Measurements from ENCODE around the gene NHS.
A peak's percentile ranks its signal among the peaks of the same experiment; 100 is the strongest.

NHS gene

DNA sequence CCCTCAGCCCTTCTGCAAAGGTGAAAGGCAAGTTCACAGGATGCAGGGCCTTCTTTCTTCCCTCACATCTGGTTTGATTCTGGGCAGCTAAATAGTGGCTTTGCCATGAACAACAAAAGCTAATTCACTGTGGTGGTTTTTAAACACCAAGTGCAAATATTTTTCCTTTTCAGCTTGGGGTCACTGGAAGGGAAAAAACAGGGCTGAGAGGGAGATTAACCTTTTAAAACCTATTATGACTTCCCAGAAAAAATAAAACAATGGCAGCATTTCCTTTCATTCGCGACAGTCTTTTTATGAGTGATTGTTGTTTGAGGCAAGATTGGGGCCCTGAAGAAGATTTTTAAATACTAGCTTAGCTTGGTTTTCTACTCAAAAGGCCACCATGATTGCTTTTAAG, 258.5 kb downstream of the NHS start:
- no peak for DNase-seq

DNA sequence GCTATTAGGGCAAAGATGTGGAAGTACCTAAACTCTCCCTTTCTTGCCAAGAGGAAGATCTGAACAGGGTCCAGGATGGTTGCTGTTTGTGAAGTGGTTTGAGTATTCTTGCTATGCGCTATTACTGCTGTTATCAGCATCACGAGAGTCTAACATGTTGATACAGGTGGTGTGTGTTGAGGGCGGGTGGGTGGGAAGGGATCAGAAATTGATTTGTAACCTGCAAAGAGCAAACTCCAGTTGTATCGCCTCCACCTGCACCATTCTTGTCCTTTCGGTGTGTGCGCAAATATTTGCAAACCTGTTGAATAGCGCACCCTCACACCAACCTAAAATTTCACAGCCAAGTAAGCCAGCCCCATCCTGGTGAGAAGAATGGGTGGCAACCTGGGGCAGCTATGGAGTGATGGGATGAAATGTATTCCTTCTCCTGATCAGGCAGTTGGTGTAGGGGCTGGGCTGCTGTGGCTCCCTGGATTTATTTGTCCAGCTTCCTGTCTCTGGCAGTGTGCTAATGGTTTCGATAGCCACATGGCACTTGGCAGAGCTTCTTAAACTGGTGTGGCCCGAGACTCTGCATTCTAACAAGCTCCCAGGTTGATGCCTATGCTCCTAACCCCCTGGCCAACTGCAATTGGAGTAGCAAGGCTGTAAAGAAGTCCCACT, 259.7 kb downstream of the NHS start:
- no peak for DNase-seq

DNA sequence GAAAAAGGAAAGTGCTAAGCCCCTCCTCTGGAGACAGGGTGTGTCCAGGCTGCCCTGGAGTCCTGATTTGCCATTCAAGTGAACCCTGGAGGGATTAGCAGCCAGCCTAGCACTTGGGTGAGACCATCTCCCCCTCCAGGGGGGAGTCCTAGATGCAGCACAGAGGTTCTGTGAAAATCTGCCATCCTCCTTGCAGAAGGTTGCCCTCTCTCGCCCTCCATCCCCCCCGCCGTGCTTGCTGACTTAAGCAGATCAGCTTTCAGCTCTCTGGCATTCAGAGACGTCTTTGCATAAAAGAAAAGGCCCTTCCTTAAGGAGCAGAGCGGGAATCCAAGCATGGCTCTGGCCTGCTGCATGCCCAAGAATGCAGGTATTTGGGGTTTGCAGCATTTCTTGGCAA, 260.2 kb downstream of the NHS start:
- no peak for DNase-seq

DNA sequence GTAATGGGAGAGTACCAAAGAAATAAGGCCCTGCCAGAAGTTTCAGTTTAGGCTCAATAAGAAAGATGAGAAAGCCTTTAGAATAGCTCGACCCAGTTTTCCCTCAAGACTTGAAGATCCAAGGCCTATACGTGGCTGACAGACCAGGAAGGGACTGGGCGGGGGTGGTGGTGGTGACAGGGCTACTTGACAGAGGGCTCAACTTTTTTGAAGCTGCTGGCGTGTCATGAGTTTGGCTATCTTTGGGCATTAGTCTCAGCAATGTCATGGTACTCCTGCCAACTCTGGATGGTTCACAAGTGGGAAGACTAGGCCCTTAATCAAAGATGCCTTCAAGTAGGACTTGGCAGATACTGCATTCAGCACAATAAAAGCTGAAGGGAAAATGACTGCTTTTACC, 262.2 kb downstream of the NHS start:
- DNase-seq = no peak

DNA sequence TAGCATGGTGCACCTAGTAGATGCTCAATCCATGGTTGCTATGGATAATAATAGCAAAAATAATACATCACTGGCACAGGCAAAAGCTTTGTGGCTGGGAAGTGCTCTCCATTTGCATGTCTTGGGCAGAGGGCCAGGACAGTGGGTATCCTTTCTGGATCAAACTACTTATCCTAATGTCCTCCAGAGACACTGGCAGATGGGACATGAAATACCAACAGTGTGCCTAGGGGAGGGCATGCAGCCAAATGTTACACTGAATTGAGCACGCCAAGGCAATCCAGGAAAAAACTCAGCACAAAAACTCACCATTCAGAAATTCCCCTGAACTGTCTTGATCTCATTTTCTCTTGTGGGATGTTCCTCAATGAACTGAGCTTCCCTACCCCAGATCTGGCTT, 263.7 kb downstream of the NHS start:
- DNase-seq = no peak

DNA sequence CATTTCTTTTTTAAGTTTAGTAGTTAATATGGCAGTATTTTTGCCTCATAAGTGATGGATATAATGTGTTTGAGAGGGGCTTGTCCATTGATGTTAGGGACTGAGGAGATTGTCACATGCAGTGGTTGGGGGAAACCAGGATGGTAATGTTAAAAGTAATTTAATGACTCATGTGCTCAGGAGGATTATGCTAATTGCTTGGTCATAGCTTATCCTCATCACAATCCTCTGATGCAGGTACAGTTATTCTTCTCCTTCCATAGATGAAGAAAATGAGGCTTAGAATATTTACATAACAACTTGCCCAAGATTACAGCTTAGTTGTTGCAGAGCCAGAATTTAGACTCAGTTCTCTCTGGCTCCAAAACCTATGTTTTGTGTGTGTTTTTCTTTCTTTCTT, 267.9 kb downstream of the NHS start:
- DNase-seq = no peak

DNA sequence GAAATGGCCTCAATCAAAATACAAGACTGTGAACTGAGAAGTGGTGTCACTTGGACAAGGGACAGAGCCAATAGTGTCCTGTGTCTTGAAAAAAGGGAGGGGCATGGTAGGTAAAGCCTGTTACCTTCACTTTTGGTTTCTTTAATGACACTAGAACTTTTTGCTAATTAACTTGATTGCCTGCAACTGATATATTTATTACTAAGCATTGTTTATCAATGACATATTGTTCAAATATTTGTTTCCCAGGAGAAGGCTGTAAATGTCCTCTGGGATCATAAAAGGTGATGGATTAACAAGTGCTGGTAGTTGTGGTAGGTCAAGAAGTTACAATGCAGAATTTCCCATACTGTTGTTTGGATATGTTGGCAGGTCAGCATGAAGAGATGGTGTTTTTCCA, 268.5 kb downstream of the NHS start:
- DNase-seq = no peak

DNA sequence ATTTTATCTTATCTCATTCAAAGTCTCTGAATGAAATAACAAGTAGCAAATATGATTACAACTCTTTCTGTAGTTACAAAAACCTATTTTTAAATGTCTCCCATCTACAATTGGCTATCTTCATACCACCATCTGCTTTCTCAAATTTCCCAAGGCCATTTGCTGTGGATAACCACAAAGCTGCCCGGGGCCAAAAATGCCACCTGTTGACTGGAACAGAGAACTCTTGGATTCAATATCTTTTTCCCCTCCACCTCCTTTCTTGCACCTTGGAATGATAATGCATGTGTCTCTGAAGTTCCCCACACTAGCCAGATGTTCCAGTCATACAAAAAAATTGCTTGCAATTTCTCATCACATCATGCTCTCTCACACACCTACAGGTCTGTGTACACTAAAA, 269.0 kb downstream of the NHS start:
- DNase-seq = no peak

DNA sequence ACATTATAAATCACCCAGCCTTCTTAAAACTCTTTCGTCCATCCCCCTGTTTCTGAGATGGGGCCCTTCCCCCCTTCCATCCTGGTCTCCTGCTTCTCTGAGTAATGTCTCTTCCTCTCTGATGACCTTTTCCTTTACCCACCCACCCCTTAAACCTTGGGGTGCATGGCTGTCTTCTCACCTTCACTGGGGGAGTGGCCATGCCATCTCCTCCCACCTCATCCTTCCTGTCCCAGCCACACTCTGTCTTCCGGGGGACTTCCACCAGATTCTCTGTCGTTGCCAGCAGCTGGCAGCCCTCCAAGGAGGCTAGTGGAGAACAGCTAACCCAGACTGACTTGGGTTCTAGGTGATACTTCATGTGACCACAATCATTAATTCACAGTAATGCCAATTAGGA, 279.1 kb downstream of the NHS start:
- peak; percentile 8 for DNase-seq

DNA sequence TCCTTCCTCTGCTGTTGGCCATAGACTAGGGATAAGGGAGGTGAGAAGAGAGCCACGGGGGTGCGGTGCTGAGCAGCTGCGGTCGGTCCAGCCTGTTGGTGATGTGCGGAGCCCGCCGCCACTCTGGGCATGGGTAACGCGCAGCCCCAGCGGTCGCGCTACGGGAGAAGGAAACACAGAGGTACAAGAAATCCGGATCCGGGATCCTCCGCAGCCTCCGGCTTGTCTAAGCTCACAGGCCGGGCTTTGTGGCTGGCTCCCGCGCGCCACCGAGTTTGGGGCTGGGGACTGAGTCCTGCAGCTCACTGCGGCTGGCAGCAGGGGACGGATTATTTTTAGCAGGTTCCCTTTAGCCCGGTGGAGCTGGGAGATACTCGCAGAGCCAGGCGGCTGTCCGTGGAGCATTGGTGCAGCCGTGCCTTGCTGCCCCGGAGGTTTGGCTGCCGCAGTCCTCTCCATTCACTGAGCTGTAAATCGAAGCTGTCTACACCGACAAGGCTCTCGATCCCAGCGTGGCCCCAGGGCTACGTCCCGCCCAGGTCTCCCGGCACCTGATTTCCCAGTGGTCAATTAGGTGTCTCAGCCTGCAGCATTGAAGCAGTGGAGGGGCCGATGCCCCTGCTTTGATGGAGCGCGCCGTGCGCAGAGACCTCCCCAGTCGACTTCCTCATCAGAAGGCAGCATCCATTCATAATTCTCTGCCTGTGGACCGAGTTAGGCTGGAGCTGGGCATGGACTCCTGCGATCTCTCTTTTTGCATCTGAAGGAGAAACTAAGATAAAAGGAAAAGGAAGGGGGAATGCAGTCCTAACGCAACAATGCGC, 280.4 kb downstream of the NHS start:
- DNase-seq = no peak

DNA sequence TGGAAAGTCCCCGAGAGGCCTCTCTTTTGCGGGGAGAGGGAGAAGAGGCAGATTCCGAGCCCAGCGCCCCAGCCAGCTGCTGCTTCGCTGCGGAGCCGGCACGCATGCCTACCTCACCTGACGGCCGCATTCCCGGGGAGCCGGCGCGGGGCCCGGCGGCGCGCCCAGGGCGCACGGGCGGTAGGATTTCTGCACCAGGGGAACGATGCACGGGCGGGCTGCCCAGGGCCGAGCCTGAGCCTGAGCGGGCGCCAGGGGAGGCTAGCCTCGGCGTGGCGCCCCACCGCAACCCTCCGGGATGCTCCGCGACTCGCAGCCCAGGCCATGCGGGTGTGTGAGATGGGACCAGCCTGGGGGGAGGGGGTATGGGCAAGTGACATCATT, 281.0 kb downstream of the NHS start:
- no peak for DNase-seq

DNA sequence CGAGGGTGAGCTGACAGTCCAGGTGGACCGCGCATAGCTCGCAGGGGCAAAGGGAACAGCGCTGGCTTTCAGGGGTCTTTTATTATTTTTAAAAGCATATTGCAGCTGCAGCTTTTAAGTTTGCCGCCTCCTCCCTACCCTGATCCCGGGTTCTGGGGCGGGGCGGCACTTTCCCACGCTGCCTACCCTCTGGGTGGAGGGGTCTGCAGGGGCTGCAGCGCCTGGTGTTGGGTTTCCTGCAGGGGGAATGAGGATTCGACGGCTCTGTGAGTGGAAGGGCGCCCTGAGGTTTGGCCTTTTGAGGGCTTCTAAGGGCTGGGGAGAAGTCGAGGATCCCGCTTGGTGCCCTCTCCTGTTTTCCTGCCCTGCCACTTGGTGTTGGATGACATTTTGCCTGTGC, 281.6 kb downstream of the NHS start:
- no peak for DNase-seq

DNA sequence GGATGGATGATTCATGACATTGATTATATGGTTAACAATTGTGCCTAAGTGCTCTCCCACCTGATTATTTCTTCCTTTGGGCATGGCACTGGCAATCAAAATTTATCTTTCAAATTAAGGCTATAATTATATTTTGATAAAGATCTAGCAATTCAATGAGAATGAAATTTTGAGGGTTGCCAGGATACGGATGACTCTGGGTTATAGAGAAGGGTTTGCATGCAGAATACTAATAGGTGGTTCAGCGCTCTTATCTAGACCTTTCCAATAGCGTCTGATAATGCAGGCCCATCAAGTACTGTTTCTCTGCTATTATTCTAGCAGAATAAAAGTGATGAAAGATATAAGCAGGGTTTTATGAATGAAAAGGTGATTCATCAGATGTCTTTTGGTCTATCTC, 287.4 kb downstream of the NHS start:
- no peak for DNase-seq

DNA sequence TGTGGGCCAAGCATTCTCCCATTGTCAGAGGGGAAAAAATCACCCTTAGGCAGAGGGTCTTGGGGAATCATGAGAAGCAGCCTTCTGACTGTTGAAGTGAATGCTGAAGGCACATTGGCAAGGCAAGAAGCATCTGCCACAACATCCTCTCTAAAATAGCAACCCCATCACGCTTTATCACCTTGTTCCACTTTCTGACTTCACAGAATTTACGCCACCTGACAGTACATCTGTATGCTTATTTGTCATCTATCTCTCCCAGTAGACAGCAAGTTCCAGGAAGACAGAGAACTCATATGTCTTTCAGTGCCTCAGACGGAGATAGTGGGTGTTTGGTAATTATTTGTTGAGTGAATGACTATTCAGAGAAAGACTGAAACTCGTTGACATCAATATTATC, 293.9 kb downstream of the NHS start:
- DNase-seq = peak; percentile 3

DNA sequence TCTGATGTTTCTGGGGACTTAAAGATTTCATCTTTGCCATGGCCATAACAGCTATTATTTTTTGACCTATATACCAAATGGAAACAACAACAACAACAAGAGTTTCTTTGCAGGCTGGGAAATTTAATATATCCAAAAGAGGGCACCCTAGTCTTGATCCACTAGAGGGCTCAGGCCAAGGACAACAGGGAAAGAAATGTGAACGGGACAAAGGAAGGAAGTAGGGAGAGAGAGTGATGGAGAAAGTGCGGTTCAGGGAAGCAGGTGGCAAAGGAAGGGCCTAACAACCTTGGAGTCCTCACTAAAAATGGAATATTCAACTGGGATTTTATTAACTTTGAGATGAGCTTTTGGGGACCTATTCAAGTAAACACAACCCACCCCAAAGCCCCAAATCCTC, 294.5 kb downstream of the NHS start:
- DNase-seq = no peak

DNA sequence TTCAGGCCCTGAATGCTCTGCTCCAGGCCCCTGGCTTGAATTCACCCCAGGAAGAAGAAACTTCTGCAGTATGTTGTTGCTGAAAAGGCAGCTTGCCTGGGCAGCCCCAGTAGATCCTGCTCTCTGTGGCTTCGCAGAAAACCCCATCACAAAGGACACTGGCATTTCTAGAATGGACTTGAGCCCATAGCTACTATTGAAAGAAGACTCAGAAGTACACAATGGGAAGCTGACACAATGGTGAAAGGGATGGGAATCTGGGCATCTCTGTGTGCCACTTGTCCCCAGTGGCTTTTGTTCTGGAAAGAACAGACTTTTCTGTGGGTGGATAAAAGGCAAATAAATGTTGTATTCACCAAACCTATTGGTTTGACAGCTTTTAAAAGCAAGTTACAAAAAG, 294.9 kb downstream of the NHS start:
- DNase-seq = no peak

DNA sequence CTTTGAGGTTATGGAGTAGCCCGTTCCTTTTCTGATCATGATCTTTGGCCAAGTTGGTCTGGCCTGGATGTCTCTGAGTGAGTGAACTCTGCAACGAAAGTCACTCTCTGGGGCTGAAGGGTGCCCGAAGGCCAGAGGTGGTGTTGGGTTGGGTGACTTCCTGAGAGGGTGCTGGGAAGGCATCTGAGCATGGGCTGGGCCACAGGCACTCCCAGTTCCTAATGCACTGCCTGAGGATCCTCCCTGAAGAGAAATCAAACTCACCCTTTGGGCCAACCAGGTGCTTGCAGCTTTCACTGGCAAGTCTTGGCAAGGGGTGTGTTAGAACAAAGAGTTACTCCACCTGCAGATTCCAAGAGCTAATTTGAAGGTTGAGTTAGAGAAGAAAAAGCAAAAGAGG, 295.9 kb downstream of the NHS start:
- DNase-seq = no peak

DNA sequence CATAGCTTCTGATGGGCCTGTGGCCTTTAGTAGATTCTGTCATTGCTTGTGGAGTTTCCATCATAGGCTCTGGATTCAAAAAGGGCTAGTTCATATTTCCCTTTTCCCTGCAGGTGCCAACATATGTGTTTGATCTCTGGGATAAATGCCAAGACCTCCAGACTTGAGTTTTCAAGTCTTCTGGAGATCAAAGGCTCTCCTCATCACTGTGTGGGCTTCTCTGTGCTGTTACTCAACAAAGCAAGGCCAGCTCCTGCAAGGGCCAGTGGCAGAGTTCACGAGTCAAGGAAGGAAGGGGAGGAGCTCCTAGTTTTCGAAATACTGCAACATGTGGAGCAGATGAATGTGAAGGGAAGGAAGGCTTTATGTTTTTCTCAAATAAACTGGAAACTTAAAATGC, 299.6 kb downstream of the NHS start:
- DNase-seq = no peak

DNA sequence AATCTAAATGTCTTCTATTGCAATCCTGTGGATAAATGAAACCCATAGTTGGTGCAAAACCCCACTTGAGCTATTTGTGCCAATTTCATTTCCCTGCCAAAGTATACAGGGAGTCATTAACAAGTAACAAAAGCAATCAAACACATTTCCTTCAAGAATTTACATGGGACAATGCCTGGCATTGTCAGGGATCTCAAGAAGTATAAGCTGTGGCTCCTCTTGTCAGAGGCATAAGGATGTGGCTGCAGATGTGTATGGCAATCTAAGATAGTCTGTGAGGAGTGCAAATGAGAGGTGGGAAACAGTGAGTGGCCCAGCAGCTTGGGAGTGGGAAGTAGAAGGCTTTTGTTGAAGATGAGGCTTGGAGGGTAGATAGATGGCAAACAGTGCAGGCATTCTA, 304.3 kb downstream of the NHS start:
- no peak for DNase-seq

DNA sequence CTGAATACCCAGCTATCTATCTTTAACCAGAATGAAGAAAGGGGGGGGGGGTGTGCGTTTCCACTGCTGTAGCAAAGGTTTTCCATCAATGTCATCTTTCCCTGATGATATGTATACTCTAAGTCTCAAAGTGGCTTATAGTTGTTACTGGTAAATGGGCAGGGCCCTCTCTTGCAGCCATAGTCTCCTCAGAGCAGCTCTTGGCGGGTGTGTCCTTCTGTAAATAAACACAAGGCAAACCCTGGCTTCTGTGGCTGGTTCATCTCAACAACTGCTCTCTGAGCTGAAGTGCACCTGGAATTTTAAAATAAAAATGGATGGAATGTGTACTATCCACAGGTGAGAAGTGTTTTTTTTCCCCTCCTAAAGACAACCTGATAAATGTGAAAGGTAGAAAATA, 304.8 kb downstream of the NHS start:
- DNase-seq = no peak

DNA sequence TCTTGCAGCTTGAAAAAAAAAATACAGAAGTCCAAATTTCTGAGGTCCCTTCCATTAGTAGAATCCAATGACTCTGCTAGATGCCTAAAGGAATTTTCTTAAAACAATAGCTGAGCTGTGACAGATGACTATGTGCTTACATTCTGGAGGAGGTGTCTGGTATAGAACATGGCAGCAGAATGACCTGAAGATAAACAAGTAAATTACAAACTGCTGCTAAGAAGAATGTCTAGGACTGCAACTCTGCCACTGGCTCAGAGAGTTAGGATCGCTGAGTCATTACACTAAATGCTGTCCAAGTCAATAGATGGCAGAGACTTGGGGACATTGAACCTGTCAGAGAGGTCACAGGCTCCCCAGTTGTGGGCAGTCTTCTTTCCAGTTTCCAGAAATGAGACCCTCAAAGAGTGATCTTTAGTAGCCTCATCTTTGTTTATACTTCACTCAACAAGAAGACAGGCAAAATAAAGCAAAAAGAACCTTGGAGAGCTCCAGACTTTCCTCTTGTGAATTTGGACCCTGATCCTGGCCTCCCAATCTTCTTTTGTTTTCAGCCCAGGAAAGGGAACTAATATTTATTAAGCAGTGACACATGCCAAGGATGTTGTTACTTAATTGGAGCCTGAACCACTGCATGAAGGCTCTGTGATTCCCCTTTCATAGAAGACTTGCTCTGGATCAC, 305.9 kb downstream of the NHS start:
- no peak for DNase-seq

DNA sequence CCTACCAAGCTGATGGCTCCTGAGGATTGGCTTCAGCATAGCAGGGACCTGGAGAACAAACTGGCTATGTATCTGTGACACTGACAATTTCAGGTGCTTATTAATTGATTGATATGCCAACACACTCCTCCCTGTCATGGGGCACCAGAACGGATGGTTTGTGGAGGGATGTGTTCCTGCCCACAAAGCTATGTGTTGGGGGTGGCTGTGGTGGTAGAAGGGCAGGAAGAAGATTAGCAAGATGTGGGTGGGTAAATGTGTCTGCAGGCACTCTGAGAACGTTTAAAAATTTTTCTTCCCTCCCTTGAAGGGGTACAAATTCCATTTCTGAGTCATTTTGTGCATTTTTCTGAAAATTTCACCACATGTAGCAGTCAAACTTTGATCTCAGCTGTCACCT, 307.3 kb downstream of the NHS start:
- peak; percentile 6 for DNase-seq

DNA sequence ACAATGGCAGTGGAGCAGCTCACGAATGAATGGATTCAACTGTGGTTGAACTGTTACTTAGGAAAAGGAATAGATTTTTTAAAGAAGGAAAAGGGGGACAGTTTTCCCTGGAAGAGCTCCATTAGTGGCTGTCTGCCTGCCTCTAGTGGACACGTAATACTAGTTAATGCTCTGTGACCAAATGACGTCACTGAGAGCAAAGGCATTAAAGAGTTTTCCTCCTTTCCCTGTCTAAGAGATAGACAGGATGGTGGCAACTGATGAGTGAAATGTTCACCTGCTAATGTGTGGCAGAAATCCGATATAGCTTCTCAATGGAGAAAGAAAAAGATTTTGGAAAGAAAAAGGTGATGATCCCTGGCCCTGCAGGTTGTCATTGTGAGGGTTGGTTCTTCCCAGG, 310.0 kb downstream of the NHS start:
- no peak for DNase-seq

DNA sequence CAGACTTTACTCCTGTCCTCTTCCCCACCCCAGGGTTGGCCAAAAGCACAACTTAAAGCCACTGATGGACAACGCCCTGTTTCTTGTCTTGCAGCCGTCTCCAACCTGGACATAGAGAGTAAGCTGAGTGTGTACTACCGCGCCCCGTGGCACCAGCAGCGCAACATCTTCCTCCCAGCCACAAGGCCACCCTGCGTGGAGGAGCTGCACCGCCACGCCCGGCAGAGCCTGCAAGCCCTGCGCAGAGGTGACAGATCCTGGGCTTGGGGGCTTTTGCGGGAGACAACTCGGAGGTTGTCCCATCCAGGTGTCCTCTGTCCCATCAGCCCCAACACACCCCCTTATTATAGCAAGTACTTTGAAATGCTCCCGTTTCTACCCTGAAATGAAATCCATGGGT, 312.6 kb downstream of the NHS start:
- no peak for DNase-seq

Measured in activated CD4-positive, alpha-beta T cell treated with anti-CD3 and anti-CD28 coated beads, Interleukin-2, amount 50 U/mL, for 16 hours (primary cell).